Mesodermal cell (in vitro differentiated cells): ENCODE measurements around the gene HOXA2.
A peak's percentile ranks its signal among the peaks of the same experiment; 100 is the strongest.

Source experiments
- H3K27ac ChIP-seq: 2 replicates; pipeline ENCODE4 v1.7.0; 2013; ENCODE audit warnings: mild to moderate bottlenecking, low read depth, low read length, moderate library complexity; ENCODE audit not compliant: severe bottlenecking
- H3K36me3 ChIP-seq: 2 replicates; pipeline ENCODE4 v1.7.1; 2013; ENCODE audit warnings: mild to moderate bottlenecking, low read length, moderate library complexity; ENCODE audit not compliant: control insufficient read depth, insufficient read depth
- H3K4me1 ChIP-seq: one replicate; pipeline ENCODE4 v1.7.1; 2013; ENCODE audit warnings: mild to moderate bottlenecking, low read length; ENCODE audit not compliant: insufficient read depth, control insufficient read depth, poor library complexity, severe bottlenecking
- H3K4me3 ChIP-seq: 2 replicates; pipeline ENCODE4 v1.7.0; 2013; ENCODE audit warnings: low read length, control low read depth, mild to moderate bottlenecking; ENCODE audit not compliant: insufficient read depth, poor library complexity, severe bottlenecking; ENCODE audit errors: extremely low read depth
- H3K9me3 ChIP-seq: 2 replicates; pipeline ENCODE4 v1.7.1; 2013; ENCODE audit warnings: mild to moderate bottlenecking, low read length, moderate library complexity; ENCODE audit not compliant: control insufficient read depth
- WGBS, 2 experiments: methylation state at CpG; one replicate each; pipeline ENCODE4 v1.1.5; 2013; ENCODE audit warnings: missing lambda C conversion rate in 2 of 2; ENCODE audit not compliant: insufficient coverage in 2 of 2; 5-methylcytosine and 5-hydroxymethylcytosine counted together

HOXA2 gene

GRCh38 chr7:27099453-27100370, 2.8 kb downstream of the HOXA2 start:
- no peaks in the 10 kb centered on the region for H3K9me3 ChIP-seq
- H3K4me3 ChIP-seq = peak overlapping the region; percentile 67
- H3K4me1 ChIP-seq = peaks cover 12% of the 10 kb centered on the region
- peak overlapping the region; percentile 71 for H3K27ac ChIP-seq
- H3K36me3 ChIP-seq = no peaks in the 10 kb centered on the region
- 43 to 73% methylated on average over 4 of the region's 8 CpGs for WGBS, 2 experiments

- H3K4me3 ChIP-seq = peak overlapping the region; percentile 67
These were observed 3.7 kb downstream of the HOXA2 start for GRCh38 chr7:27098578-27099451.

GRCh38 chr7:27097686-27098577, 4.6 kb downstream of the HOXA2 start:
- WGBS, 2 experiments = 1% methylated on average over 24 to 26 of the region's 35 CpGs
- Histone ChIP-seq H3K4me1 (peaks cover 24% of the 10 kb centered on the region), H3K9me3 (no peaks in the 10 kb centered on the region), H3K27ac (peak overlapping the region; percentile 71), H3K4me3 (peak overlapping the region; percentile 67), H3K36me3 (no peaks in the 10 kb centered on the region)

More at GRCh38 chr7:27098578-27099451, 3.7 kb downstream of the HOXA2 start:
- Histone ChIP-seq H3K9me3 (no peaks in the 10 kb centered on the region), H3K4me1 (peaks cover 17% of the 10 kb centered on the region), H3K27ac (peak overlapping the region; percentile 71), H3K36me3 (no peaks in the 10 kb centered on the region)
- WGBS, 2 experiments = 6% methylated on average over 13 to 32 of the region's 38 CpGs

- H3K4me3 ChIP-seq = peak overlapping the region; percentile 67
- no peaks in the 10 kb centered on the region for H3K36me3 ChIP-seq
- 0 to 1% methylated on average over 17 to 21 of the region's 41 CpGs for WGBS, 2 experiments
- peaks cover 33% of the 10 kb centered on the region for H3K4me1 ChIP-seq
- H3K9me3 ChIP-seq = no peaks in the 10 kb centered on the region
- peak overlapping the region; percentile 80 for H3K27ac ChIP-seq
These were observed 5.5 kb downstream of the HOXA2 start for GRCh38 chr7:27096768-27097514.

- Histone ChIP-seq H3K36me3 (no peaks in the 10 kb centered on the region), H3K27ac (peak within 1 kb of the TSS; percentile 80), H3K4me3 (peak within 1 kb of the TSS; percentile 67), H3K9me3 (no peaks in the 10 kb centered on the region), H3K4me1 (peaks cover 38% of the 10 kb centered on the region)
- WGBS, 2 experiments = 0 to 1% methylated on average over 22 to 34 of the region's 68 CpGs
These were observed 6.4 kb downstream of the HOXA2 start, which contains the start of gene HOXA1 for GRCh38 chr7:27095897-27096767. Gene HOXA1, minus strand, starts transcription at chr7:27096000. Its CDS starts 88 bp downstream, at chr7:27095912.

- peak overlapping the region; percentile 67 for H3K4me3 ChIP-seq
- no peaks in the 10 kb centered on the region for H3K9me3 ChIP-seq
- 5 to 8% methylated on average over 13 to 21 of the region's 33 CpGs for WGBS, 2 experiments
- peaks cover 41% of the 10 kb centered on the region for H3K4me1 ChIP-seq
- H3K36me3 ChIP-seq = no peaks in the 10 kb centered on the region
- no peak overlapping the region for H3K27ac ChIP-seq
These were observed 7.2 kb downstream of the HOXA2 start for GRCh38 chr7:27095050-27095896.

- Histone ChIP-seq H3K36me3 (no peaks in the 10 kb centered on the region), H3K4me1 (peaks cover 41% of the 10 kb centered on the region), H3K9me3 (no peaks in the 10 kb centered on the region), H3K4me3 (peak overlapping the region; percentile 67), H3K27ac (no peak overlapping the region)
- WGBS, 2 experiments = 6 to 9% methylated on average over 22 to 24 of the region's 29 CpGs
These were observed 8.0 kb downstream of the HOXA2 start for GRCh38 chr7:27094304-27095049.

- Histone ChIP-seq H3K9me3 (no peaks in the 10 kb centered on the region), H3K4me3 (no peak overlapping the region), H3K27ac (no peak overlapping the region), H3K4me1 (peaks cover 41% of the 10 kb centered on the region), H3K36me3 (no peaks in the 10 kb centered on the region)
- WGBS, 2 experiments = 0 to 60% methylated on average over 1 to 2 of the region's 6 CpGs
These were observed 9.1 kb downstream of the HOXA2 start for GRCh38 chr7:27093184-27093895.
